Measurements from ENCODE around the gene GAS2L2. TPM values are rescaled to one million over a fixed set of nuclear protein-coding genes. Genes with fewer than 3 reads are reported as not detected.
"Not testable (repeated sequence)": the region's sequence is repeated elsewhere in the genome, so short reads cannot be mapped to it uniquely, and the experiment has no call there.

The GAS2L2 gene
- total RNA-seq, 2 experiments from 2014 or later: 0.11 TPM; not detected in 1

GRCh38 chr17:35766903-35767510, 14.0 kb upstream of the GAS2L2 start:
- H3K4me1 Mint-ChIP-seq: peaks cover 5% of the 10 kb centered on the region
- no peaks in the 10 kb centered on the region for H3K36me3 Mint-ChIP-seq
- no peak overlapping the region for H3K27ac Mint-ChIP-seq
- H3K9me3 Mint-ChIP-seq: no peaks in the 10 kb centered on the region
- DNase-seq: no peak
- no peak overlapping the region for H3K4me3 Mint-ChIP-seq
- peaks cover 6% of the 10 kb centered on the region for H3K27me3 Mint-ChIP-seq
- ATAC-seq (ENCODE audit: low read depth): no peak
- POLR2A ChIA-PET: interaction anchor here (1.3 kb wide), 1 partner anchor 42 kb away, joined by 7 read pairs; the partner anchor contains the start of gene TAF15

GRCh38 chr17:35766489-35766877, 13.4 kb upstream of the GAS2L2 start:
- DNase-seq: no peak
- H3K4me1 Mint-ChIP-seq: peaks cover 5% of the 10 kb centered on the region
- H3K9me3 Mint-ChIP-seq: no peaks in the 10 kb centered on the region
- H3K27ac Mint-ChIP-seq: no peak overlapping the region
- peaks cover 2% of the 10 kb centered on the region for H3K27me3 Mint-ChIP-seq
- POLR2A ChIA-PET: interaction anchor here (1.3 kb wide), 1 partner anchor 42 kb away, joined by 7 read pairs; the partner anchor contains the start of gene TAF15
- ATAC-seq (ENCODE audit: low read depth): no peak
- H3K4me3 Mint-ChIP-seq: no peak overlapping the region
- H3K36me3 Mint-ChIP-seq: no peaks in the 10 kb centered on the region

GRCh38 chr17:35765756-35766488, 12.9 kb upstream of the GAS2L2 start:
- no peaks in the 10 kb centered on the region for H3K36me3 Mint-ChIP-seq
- no peak overlapping the region for H3K27ac Mint-ChIP-seq
- no peak overlapping the region for H3K4me3 Mint-ChIP-seq
- peaks cover 2% of the 10 kb centered on the region for H3K27me3 Mint-ChIP-seq
- no peaks in the 10 kb centered on the region for H3K9me3 Mint-ChIP-seq
- peaks cover 5% of the 10 kb centered on the region for H3K4me1 Mint-ChIP-seq
- DNase-seq (no peak), ATAC-seq (ENCODE audit: low read depth) (no peak)
- POLR2A ChIA-PET: interaction anchor here (3.4 kb wide), 1 partner anchor 43 kb away, joined by 70 read pairs; the partner anchor contains the start of gene TAF15

GRCh38 chr17:35765086-35765710, 12.2 kb upstream of the GAS2L2 start:
- Mint-ChIP-seq H3K36me3 (no peaks in the 10 kb centered on the region), H3K4me3 (peak overlapping the region; percentile 86), H3K27ac (no peak overlapping the region), H3K27me3 (peaks cover 2% of the 10 kb centered on the region), H3K9me3 (no peaks in the 10 kb centered on the region), H3K4me1 (peaks cover 5% of the 10 kb centered on the region)
- DNase-seq (no peak), ATAC-seq (ENCODE audit: low read depth) (no peak)
- POLR2A ChIA-PET: interaction anchor here (1.5 to 3.4 kb wide), 3 partner anchors 40 to 392 kb away, joined by 4 to 70 read pairs (median 21); partner anchors contain the start of genes SLFN11 and TAF15

- ATAC-seq (ENCODE audit: low read depth): peak; percentile 90
- peak; percentile 96 for DNase-seq
- Mint-ChIP-seq H3K9me3 (no peaks in the 10 kb centered on the region), H3K27ac (peak overlapping the region; percentile 79), H3K4me3 (peak overlapping the region; percentile 86), H3K4me1 (peaks cover 5% of the 10 kb centered on the region), H3K36me3 (no peaks in the 10 kb centered on the region), H3K27me3 (peaks cover 2% of the 10 kb centered on the region)
- POLR2A ChIA-PET: interaction anchor here (0.6 to 3.4 kb wide), 10 partner anchors 28 to 524 kb away, joined by 3 to 70 read pairs (median 4); partner anchors contain the start of genes PEX12, RASL10B, SLFN11 and SLFN5
These were observed 11.3 kb upstream of the GAS2L2 start for GRCh38 chr17:35764123-35764991.

GRCh38 chr17:35763767-35764122, 10.7 kb upstream of the GAS2L2 start:
- POLR2A ChIA-PET: interaction anchor here (0.6 to 3.4 kb wide), 9 partner anchors 29 to 524 kb away, joined by 3 to 70 read pairs (median 4); partner anchors contain the start of genes PEX12, RASL10B, SLFN11 and SLFN5
- Mint-ChIP-seq H3K36me3 (no peaks in the 10 kb centered on the region), H3K27ac (no peak overlapping the region), H3K4me3 (peak overlapping the region; percentile 86), H3K9me3 (no peaks in the 10 kb centered on the region), H3K4me1 (peaks cover 5% of the 10 kb centered on the region), H3K27me3 (peaks cover 2% of the 10 kb centered on the region)
- no peak for DNase-seq
- ATAC-seq (ENCODE audit: low read depth): no peak

- H3K27ac Mint-ChIP-seq: no peak overlapping the region
- no peak overlapping the region for H3K4me3 Mint-ChIP-seq
- ATAC-seq (ENCODE audit: low read depth) (no peak), DNase-seq (no peak)
- H3K27me3 Mint-ChIP-seq: no peaks in the 10 kb centered on the region
- H3K9me3 Mint-ChIP-seq: no peaks in the 10 kb centered on the region
- POLR2A ChIA-PET: interaction anchor here (1.8 kb wide), 1 partner anchor 48 kb away, joined by 7 read pairs; the partner anchor contains the start of gene TAF15
- H3K4me1 Mint-ChIP-seq: peaks cover 5% of the 10 kb centered on the region
- no peaks in the 10 kb centered on the region for H3K36me3 Mint-ChIP-seq
These were observed 8.6 kb upstream of the GAS2L2 start for GRCh38 chr17:35761601-35762000.

GRCh38 chr17:35760587-35760986, 7.5 kb upstream of the GAS2L2 start, which contains the start of gene C17orf50:
Gene C17orf50, plus strand, starts transcription at chr17:35760887. Its CDS starts 55 bp downstream, at chr17:35760942.
- no peaks in the 10 kb centered on the region for H3K36me3 Mint-ChIP-seq
- DNase-seq (no peak), ATAC-seq (ENCODE audit: low read depth) (no peak)
- H3K27ac Mint-ChIP-seq: no peak within 1 kb of the TSS
- POLR2A ChIA-PET: interaction anchor here (0.6 to 2.1 kb wide), 3 partner anchors 35 to 229 kb away, joined by 3 to 7 read pairs (median 3); partner anchors contain the start of genes MMP28 and TAF15
- peaks cover 5% of the 10 kb centered on the region for H3K4me1 Mint-ChIP-seq
- H3K9me3 Mint-ChIP-seq: no peaks in the 10 kb centered on the region
- no peaks in the 10 kb centered on the region for H3K27me3 Mint-ChIP-seq
- no peak within 1 kb of the TSS for H3K4me3 Mint-ChIP-seq

- Mint-ChIP-seq H3K4me3 (no peak overlapping the region), H3K27me3 (peaks cover 5% of the 10 kb centered on the region), H3K36me3 (no peaks in the 10 kb centered on the region), H3K4me1 (no peaks in the 10 kb centered on the region), H3K27ac (no peak overlapping the region), H3K9me3 (no peaks in the 10 kb centered on the region)
- no peak for ATAC-seq (ENCODE audit: low read depth)
- no peak for DNase-seq
- POLR2A ChIA-PET: no interaction called here
These were observed 4.2 kb upstream of the GAS2L2 start for GRCh38 chr17:35757243-35757642.

- Mint-ChIP-seq H3K27ac (no peak overlapping the region), H3K4me1 (peaks cover 7% of the 10 kb centered on the region), H3K36me3 (no peaks in the 10 kb centered on the region), H3K9me3 (no peaks in the 10 kb centered on the region), H3K27me3 (peaks cover 37% of the 10 kb centered on the region), H3K4me3 (no peak overlapping the region)
- ATAC-seq (ENCODE audit: low read depth) (no peak), DNase-seq (no peak)
- POLR2A ChIA-PET: interaction anchor here (0.6 kb wide), 1 partner anchor 163 kb away, joined by 3 read pairs; no protein-coding TSS in a partner anchor
These were observed 568 bp downstream of the GAS2L2 start for GRCh38 chr17:35752471-35752870.

GRCh38 chr17:35751541-35751940, 1.5 kb downstream of the GAS2L2 start:
- DNase-seq; POLR2A ChIA-PET; H3K36me3 Mint-ChIP-seq; H3K9me3 Mint-ChIP-seq; ATAC-seq (ENCODE audit: low read depth); H3K4me1 Mint-ChIP-seq; H3K4me3 Mint-ChIP-seq; H3K27ac Mint-ChIP-seq: not testable (repeated sequence)
- H3K27me3 Mint-ChIP-seq: peaks cover 37% of the 10 kb centered on the region

- Mint-ChIP-seq H3K4me3 (peak overlapping the region; percentile 42), H3K9me3 (no peaks in the 10 kb centered on the region), H3K27ac (no peak overlapping the region), H3K4me1 (peaks cover 7% of the 10 kb centered on the region), H3K27me3 (peaks cover 37% of the 10 kb centered on the region), H3K36me3 (no peaks in the 10 kb centered on the region)
- POLR2A ChIA-PET: no interaction called here
- no peak for DNase-seq
- no peak for ATAC-seq (ENCODE audit: low read depth)
These were observed 2.3 kb downstream of the GAS2L2 start for GRCh38 chr17:35750526-35751395.
